Stimulated activated CD8-positive, alpha-beta memory T cell treated with anti-CD3 and anti-CD28 coated beads, Interleukin-2, amount 100 ng/mL, for 1 hour (primary cell): ENCODE measurements around the gene MTERF4.

Experiments
- DNase-seq, 2 donors: peaks; one replicate each; pipeline ENCODE4 v3.0.0-alpha.2; 2020; ENCODE audit warnings: low read depth in 2 of 2

MTERF4 gene

GRCh38 chr2:241068942-241069810, 32.9 kb downstream of the MTERF4 start:
- DNase-seq = no peak

DNA sequence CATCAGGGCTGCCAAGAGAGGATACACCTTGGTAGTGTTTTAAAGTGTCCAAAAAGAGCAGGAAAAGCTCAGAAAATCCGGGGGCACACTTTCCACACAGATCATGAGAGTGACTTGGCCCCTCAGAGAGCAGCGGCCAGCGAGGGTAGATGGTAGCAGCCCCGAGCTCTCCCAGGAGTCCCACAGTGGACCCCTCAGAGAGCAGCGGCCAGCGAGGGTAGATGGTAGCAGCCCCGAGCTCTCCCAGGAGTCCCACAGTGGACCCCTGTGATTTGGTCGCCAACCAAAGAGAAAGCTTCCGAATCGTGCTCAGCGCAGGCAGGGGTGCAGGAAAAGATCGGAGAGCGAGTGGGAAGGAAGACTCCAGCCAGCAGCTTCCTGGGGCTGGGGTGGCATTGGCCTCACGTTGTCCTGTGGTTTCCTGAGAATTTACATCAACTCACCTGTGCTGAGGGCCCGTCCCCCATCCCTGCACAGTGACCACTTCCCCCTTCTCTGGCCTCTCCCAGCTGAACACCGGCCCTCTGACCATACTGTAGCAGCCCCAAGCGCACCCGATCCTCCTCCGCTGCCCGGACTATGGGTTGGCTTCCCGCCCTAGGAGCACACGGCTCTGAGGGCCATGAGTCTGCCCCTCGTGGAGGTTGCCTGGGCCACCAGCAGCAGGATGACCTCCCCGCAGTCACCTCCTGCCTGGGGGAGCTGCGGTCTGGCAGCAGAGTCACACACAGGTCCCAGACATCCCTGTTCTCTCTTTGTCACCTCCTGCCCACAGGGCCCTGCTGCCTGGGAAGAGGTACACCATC, 33.7 kb downstream of the MTERF4 start:
- no peak for DNase-seq

- no peak for DNase-seq
Observed at GRCh38 chr2:241067501-241068135, 34.5 kb downstream of the MTERF4 start.

GRCh38 chr2:241066893-241067341, 35.2 kb downstream of the MTERF4 start:
- no peak for DNase-seq

DNA sequence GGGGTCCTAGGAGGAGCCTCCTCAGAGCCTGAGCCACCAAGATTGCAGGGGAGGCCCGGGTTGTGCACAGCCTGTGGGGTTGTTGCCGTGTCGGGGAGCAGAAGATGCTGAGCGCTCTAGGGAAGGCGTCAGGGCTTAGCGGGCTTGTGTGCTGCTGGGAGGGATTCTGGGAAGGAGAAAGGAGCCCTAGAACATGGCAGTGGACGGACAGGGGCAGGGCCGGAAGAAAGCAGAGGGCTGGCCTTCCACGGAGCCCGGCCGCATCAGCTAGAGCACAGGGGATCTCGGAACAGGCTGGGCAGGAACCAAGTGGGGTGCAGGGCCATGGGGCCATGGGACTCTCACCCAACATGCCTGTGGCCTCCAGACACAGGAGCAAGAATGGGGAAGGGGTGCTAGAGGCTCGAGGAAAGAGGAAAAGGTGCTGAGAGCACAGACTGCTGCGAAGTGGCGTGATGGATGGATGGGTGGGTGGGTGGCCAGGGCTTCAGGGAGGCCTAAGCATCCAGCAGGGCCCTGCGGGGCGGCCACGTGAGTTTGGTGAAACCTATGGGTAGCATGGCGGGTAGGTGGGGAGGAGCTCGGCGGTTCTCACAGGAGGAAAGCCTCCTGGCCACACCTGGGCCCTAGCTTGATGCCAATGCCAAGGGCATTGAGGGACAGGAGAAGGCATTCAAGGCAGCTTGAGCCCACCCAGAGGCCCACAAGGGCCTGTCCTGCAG, 35.8 kb downstream of the MTERF4 start:
- DNase-seq = no peak

- no peak for DNase-seq
Observed at GRCh38 chr2:241065355-241065803, 36.7 kb downstream of the MTERF4 start.

GRCh38 chr2:241064802-241065354, 37.2 kb downstream of the MTERF4 start:
- no peak for DNase-seq

DNA sequence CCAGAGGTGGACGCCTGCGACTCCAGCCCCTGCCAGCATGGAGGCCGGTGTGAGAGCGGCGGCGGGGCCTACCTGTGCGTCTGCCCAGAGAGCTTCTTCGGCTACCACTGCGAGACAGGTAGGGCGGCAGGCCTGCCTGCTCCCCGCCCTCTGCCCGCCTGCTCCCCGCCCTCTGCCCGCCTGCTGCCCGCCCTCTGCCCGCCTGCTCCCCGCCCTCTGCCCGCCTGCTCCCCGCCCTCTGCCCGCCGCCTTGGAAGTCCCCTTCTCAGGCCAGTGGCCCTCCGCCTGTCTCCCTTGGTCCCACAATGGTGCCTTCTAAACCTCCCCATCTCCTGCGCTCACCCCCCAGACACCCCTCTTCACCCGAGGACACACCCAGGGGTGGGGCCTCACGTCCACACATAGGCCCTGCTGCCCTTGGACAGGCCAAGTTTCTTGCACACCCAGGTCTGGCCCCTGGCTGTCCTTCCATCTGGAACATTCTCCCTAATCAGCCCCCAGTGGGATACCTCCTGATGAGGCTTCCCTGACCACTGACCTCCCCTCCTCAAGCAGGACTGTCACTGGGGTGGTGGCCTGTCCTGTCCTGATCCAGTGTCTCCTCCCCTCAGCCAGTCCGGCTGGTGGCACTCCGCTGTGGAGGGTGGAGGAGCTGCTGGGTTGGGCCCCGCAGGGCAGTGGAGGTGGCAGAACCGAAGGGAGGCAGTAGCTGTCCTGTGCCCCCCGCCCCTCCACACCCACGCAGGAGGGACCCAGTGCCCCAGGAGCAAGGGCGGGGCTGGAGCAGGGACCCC, 37.9 kb downstream of the MTERF4 start:
- DNase-seq = peak in 1 of 2 donors; percentile 23

DNA sequence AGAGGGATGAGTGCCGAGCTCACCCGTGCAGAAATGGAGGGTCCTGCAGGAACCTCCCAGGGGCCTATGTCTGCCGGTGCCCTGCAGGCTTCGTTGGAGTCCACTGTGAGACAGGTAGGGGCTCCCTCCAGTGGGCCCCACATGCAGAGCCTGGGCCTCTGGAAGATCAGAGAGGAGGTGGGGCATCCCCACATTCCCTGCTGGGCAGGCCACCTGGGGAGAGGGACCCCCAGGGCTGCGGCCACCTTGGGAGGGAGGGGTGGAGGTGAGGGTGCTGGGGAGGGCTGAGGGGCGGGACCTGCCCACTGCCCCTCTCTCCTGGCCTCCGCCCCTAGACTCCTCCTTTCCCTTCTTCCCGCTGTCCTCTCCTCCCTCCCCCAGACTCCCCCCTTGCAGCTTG, 38.5 kb downstream of the MTERF4 start:
- no peak for DNase-seq

DNA sequence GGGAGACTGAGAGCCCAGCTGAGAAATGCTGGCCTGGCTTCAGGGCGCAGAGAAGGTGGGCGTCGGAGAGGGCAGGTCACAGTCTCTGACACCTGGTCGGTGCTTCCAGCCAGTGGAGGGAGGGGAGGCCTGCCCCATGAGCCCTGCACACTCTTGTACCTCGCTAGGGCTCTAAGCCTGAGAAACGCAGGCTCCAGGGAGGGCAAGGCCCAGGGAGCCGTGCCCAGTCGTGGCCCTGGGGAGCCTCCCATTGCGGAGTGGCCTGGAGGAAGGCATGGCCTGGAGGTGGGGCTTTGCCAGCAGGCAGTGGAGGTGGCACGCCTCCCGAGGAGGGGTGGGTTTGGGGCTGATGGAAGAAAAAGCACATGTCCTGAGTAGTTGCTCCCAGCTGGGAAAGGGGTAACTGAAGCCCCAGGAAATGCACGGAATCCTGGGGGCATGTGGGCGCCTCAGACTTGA, 39.0 kb downstream of the MTERF4 start:
- DNase-seq = no peak

DNA sequence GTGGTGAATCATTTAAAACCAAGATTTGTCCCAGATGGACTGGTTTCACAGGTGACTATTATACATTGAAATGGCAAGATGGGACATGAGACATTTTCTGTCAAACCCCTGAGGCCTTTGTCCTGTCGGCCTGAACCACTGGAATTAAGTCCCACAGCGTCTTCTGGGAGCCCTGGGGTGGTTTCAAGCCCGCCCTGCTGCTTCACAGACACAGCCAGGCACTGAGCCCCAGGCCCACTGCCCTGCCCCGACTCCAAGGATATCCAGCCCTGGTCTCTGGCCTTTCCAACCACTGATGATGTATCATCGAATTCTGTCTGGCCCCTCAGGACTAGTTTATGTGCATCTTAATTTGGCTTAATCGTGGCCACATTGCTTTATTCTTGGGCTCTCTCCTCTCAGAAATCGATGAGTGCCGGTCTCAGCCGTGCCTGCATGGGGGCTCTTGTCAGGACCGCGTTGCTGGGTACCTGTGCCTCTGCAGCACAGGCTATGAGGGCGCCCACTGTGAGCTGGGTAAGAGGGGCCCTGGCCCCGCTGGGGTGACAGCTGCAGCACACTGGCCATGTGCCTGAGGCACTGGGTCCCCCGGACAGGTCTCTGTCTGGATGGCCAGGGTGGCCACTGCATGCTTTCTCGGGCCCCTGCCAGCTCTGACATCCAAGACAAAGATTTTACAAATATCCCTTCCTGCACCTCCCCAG, 39.5 kb downstream of the MTERF4 start:
- DNase-seq = no peak

DNA sequence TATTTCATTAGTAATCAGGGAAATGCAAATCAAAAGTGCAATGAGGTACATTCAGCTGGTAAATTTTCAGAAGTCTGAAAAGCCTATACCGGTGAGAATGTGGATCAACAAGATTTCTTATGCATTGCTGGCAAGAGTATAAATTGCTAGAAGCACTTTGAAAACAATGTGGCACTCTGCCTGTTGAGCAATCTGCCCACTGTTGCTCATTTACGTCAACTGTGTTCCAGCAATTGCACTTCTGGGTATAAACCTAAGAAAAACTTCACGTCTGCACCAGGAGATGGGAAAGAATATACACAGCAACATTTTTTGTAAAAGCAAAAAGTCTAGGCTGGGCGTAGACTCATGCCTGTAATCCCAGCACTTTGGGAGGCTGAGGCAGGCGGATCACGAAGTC, 40.8 kb downstream of the MTERF4 start:
- DNase-seq = no peak

- DNase-seq = no peak
Observed at GRCh38 chr2:241053576-241054251, 48.4 kb downstream of the MTERF4 start.

GRCh38 chr2:241052677-241053360, 49.3 kb downstream of the MTERF4 start:
- no peak for DNase-seq

GRCh38 chr2:241051578-241052487, 50.3 kb downstream of the MTERF4 start:
- DNase-seq = no peak

GRCh38 chr2:241050624-241051577, 51.2 kb downstream of the MTERF4 start:
- DNase-seq = no peak
